Neural cell (in vitro differentiated cells): ENCODE results near the gene NGB. TPM values are rescaled to one million over a fixed set of nuclear protein-coding genes. Genes with fewer than 3 reads are reported as not detected.

Experiments used
- H2AFZ ChIP-seq: fragments of 200-600, 300-800 bp; sonication (generic), shearing (Covaris generic); 2 replicates; pipeline ENCODE4 v1.6.0; 2014; ENCODE audit warnings: low read depth, mild to moderate bottlenecking, antibody characterized with exemption, low read length, moderate library complexity
- H3F3A ChIP-seq: fragments of 200-600 bp; shearing (Covaris generic); 2 replicates; pipeline ENCODE4 v1.6.1; 2016; ENCODE audit warnings: mild to moderate bottlenecking, moderate library complexity, mixed read lengths, antibody characterized with exemption, low read length; ENCODE audit not compliant: insufficient read depth, poor library complexity, severe bottlenecking
- H3K27ac ChIP-seq: fragments of 200-600, 300-800 bp; sonication (generic), shearing (Covaris generic); 2 replicates; pipeline ENCODE4 v1.5.1; 2014; ENCODE audit warnings: mild to moderate bottlenecking, low read length, moderate library complexity
- H3K27me3 ChIP-seq: fragments of 300-800, 200-600 bp; sonication (generic), shearing (Covaris generic); 2 replicates; pipeline ENCODE4 v1.6.0; 2014; ENCODE audit warnings: mild to moderate bottlenecking, low read depth, low read length, moderate library complexity; ENCODE audit not compliant: insufficient read depth
- H3K36me3 ChIP-seq: fragments of 300-800, 200-600 bp; sonication (generic), shearing (Covaris generic); 2 replicates; pipeline ENCODE4 v1.5.1; 2014; ENCODE audit warnings: mild to moderate bottlenecking, antibody characterized with exemption, low read length, moderate library complexity; ENCODE audit not compliant: insufficient read depth
- H3K4me2 ChIP-seq: fragments of 300-800, 200-600 bp; sonication (generic), shearing (Covaris generic); 2 replicates; pipeline ENCODE4 v1.6.0; 2014; ENCODE audit warnings: mild to moderate bottlenecking, low read length
- H3K4me3 ChIP-seq: fragments of 300-800, 200-600 bp; sonication (generic), shearing (Covaris generic); 2 replicates; pipeline ENCODE4 v1.5.1; 2014; ENCODE audit warnings: mild to moderate bottlenecking, low read length, moderate library complexity
- H3K79me2 ChIP-seq: fragments of 200-600 bp; shearing (Covaris generic); replicated peaks from 2 replicates; pipeline ENCODE4 v1.6.0; 2014; ENCODE audit warnings: mild to moderate bottlenecking, low read length, moderate library complexity; ENCODE audit not compliant: insufficient read depth
- H3K9ac ChIP-seq: fragments of 300-800, 200-600 bp; sonication (generic), shearing (Covaris generic); 2 replicates; pipeline ENCODE4 v1.6.1; 2016; ENCODE audit warnings: mild to moderate bottlenecking, low read length, mixed read lengths
- H3K9me2 ChIP-seq: fragments of 200-600 bp; shearing (Covaris generic); 2 replicates; pipeline ENCODE4 v1.6.1; 2016; ENCODE audit warnings: mild to moderate bottlenecking, low read length, mixed read lengths; ENCODE audit not compliant: insufficient read depth
- H3K9me3 ChIP-seq: fragments of 200-600, 300-800 bp; sonication (generic), shearing (Covaris generic); 2 replicates; pipeline ENCODE4 v1.6.1; 2016; ENCODE audit warnings: mild to moderate bottlenecking, mixed run types, low read length, moderate library complexity, mixed read lengths
- H4K20me1 ChIP-seq: fragments of 200-600 bp; shearing (Covaris generic); 2 replicates; pipeline ENCODE4 v1.6.1; 2016; ENCODE audit warnings: mild to moderate bottlenecking, mixed run types; ENCODE audit not compliant: insufficient read depth
- EP300 ChIP-seq: fragments of 450-650 bp; conservative IDR thresholded peaks from 2 replicates; pipeline ENCODE4 v1.6.1; 2014; ENCODE audit warnings: antibody characterized with exemption, mild to moderate bottlenecking, moderate library complexity; ENCODE audit not compliant: poor library complexity, severe bottlenecking
- EZH2 ChIP-seq: fragments of 200-600, 300-800 bp; shearing (Covaris generic), sonication (generic); IDR thresholded peaks from 2 replicates; pipeline ENCODE4 v1.6.1; 2014; ENCODE audit warnings: antibody characterized with exemption, low read length, borderline replicate concordance, mild to moderate bottlenecking; ENCODE audit not compliant: insufficient read depth, poor library complexity, severe bottlenecking
- MXI1 ChIP-seq: fragments of 450-650 bp; conservative IDR thresholded peaks from 2 replicates; pipeline ENCODE4 v1.6.1; 2014; ENCODE audit warnings: antibody characterized with exemption, mild to moderate bottlenecking; ENCODE audit not compliant: poor library complexity, severe bottlenecking
- POLR2AphosphoS5 ChIP-seq: IDR thresholded peaks from 2 replicates; pipeline ENCODE4 v1.6.1; 2012
- RAD21 ChIP-seq: fragments of 450-650 bp; conservative IDR thresholded peaks from 2 replicates; pipeline ENCODE4 v1.6.1; 2014; ENCODE audit warnings: antibody characterized with exemption, mild to moderate bottlenecking, moderate library complexity
- REST ChIP-seq: IDR thresholded peaks from 2 replicates; pipeline ENCODE4 v1.6.1; 2012; ENCODE audit warnings: borderline replicate concordance
- SMC3 ChIP-seq: fragments of 450-650 bp; conservative IDR thresholded peaks from 2 replicates; pipeline ENCODE4 v1.6.1; 2014; ENCODE audit warnings: antibody characterized with exemption, mild to moderate bottlenecking, moderate library complexity; ENCODE audit not compliant: poor library complexity
- TAF1 ChIP-seq: IDR thresholded peaks from 2 replicates; pipeline ENCODE4 v1.6.1; 2012; ENCODE audit warnings: low read depth
- polyA plus RNA-seq: library from polyadenylated mRNA; depleted of rRNA; stranded (reverse); fragments of >200 nt; gene quantifications from 2 replicates; pipeline ENCODE4 v1.2.3, GENCODE V29; 2014
- TF ChIP-seq, protein P1 (sequence below): fragments of 450-650 bp; IDR thresholded peaks from 2 replicates; pipeline ENCODE4 v1.5.1; 2014; ENCODE audit warnings: antibody characterized with exemption, mild to moderate bottlenecking, moderate library complexity; ENCODE audit not compliant: poor library complexity, severe bottlenecking

The NGB gene
- polyA plus RNA-seq, 1 donor from 2014 or later = 0.87 TPM

- H3K27me3 ChIP-seq = peaks cover 51% of the 10 kb centered on the region
- H3K4me3 ChIP-seq = no peak overlapping the region
Measured at GRCh38 chr14:77272261-77272660, 1.3 kb upstream of the NGB start.

DNA sequence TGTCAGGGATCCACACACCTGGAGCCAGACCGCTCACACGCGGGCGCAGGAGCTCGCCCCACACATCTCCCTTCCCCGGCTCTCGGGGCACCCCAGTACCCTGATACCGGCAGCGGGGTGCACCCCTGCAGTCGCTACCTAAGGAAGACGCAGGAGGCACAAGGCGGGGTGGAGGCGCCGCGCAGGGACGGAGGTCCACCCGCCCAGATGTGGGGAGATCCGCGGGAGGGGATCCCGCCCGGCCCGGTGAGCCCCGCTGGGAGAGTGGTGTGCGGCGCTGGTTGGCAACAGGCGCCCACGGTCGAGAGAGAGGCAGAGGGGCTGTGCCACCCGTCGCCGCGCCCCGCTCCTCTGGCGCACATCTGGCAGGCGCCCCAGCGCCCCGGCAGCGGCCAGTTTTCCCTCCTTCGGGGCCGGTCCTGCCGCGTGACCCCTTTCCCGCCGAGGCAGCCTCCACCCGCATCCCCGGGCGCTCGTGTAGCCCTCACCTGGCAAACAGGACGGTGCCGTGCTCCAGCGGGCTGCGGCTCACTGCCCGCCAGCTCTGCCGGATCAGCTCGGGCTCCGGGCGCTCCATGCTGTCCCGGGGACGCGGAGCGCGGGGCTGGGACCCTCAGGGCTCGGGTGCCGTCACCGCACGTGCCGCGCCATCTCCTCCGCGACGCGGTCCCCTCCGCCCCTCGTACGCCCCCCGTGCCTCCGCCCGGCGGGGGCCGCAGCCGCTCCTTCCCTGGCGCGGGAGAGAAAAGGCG lies 469 bp downstream of the NGB start:
- no peak overlapping the region for H3K4me2 ChIP-seq
- peaks cover 51% of the 10 kb centered on the region for H3K27me3 ChIP-seq

More at GRCh38 chr14:77272261-77272660, 1.3 kb upstream of the NGB start:
- TF ChIP-seq, protein P1, sequence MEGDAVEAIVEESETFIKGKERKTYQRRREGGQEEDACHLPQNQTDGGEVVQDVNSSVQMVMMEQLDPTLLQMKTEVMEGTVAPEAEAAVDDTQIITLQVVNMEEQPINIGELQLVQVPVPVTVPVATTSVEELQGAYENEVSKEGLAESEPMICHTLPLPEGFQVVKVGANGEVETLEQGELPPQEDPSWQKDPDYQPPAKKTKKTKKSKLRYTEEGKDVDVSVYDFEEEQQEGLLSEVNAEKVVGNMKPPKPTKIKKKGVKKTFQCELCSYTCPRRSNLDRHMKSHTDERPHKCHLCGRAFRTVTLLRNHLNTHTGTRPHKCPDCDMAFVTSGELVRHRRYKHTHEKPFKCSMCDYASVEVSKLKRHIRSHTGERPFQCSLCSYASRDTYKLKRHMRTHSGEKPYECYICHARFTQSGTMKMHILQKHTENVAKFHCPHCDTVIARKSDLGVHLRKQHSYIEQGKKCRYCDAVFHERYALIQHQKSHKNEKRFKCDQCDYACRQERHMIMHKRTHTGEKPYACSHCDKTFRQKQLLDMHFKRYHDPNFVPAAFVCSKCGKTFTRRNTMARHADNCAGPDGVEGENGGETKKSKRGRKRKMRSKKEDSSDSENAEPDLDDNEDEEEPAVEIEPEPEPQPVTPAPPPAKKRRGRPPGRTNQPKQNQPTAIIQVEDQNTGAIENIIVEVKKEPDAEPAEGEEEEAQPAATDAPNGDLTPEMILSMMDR = no peak
- TF ChIP-seq SMC3 = no peak
- no peak for TF ChIP-seq EP300
- TF ChIP-seq RAD21 = no peak
- H3F3A ChIP-seq = no peaks in the 10 kb centered on the region
- H3K36me3 ChIP-seq = no peaks in the 10 kb centered on the region
- no peaks in the 10 kb centered on the region for H3K79me2 ChIP-seq
- H2AFZ ChIP-seq = no peak overlapping the region
- no peaks in the 10 kb centered on the region for H3K9me3 ChIP-seq
- H3K9ac ChIP-seq = no peak overlapping the region
- no peak overlapping the region for H3K27ac ChIP-seq
- no peak overlapping the region for H3K4me2 ChIP-seq
- no peaks in the 10 kb centered on the region for H4K20me1 ChIP-seq
- H3K9me2 ChIP-seq = no peaks in the 10 kb centered on the region

More for the DNA sequence above, 469 bp downstream of the NGB start:
- Histone ChIP-seq H3K79me2 (no peaks in the 10 kb centered on the region), H3K36me3 (no peaks in the 10 kb centered on the region), H3K4me3 (peak overlapping the region; percentile 66), H3K27ac (no peak overlapping the region), H3F3A (no peaks in the 10 kb centered on the region), H2AFZ (no peak overlapping the region), H3K9me2 (no peaks in the 10 kb centered on the region), H4K20me1 (no peaks in the 10 kb centered on the region), H3K9me3 (no peaks in the 10 kb centered on the region), H3K9ac (peak overlapping the region; percentile 23)
- TF ChIP-seq TAF1 (no peak), SMC3 (no peak), POLR2AphosphoS5 (peak; percentile 14), RAD21 (no peak), MXI1 (no peak), EP300 (no peak), REST (no peak), EZH2 (peak; percentile 42)
- TF ChIP-seq, protein P1 = no peak
